Ammon's horn (tissue), 1 donor: ENCODE data around the gene SALL3.
A peak's percentile ranks its signal among the peaks of the same experiment; 100 is the strongest.

Experiments
- DNase-seq: peaks from one replicate; pipeline ENCODE4 v3.0.0-alpha.2; 2016; ENCODE audit warnings: low spot score

SALL3 gene

GRCh38 chr18:78980777-78981380, 1.3 kb downstream of the SALL3 start:
- DNase-seq, result no peak

DNA sequence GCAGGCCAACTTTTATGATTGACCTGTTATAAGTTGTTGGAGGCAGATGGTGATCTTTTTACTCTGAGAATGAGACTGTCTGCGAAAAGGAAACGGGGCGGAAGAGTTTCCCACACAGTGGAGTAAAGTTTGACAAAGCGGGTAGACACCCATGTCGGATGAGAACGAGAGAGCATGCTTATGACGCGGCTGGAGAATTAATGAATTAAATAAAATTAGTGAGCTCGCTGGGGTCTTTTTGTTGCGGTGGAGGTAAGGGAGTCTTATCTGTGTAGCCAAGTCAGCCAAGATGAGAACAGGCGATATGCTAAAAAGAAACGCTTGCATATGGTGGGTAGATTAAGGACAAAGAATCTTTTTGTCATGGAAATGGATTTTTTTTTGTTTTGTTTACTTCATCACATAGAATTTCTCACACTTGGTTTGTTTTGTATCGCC, 1.8 kb downstream of the SALL3 start:
- DNase-seq, result no peak

GRCh38 chr18:78981989-78982620, 2.5 kb downstream of the SALL3 start:
- DNase-seq, result no peak

DNA sequence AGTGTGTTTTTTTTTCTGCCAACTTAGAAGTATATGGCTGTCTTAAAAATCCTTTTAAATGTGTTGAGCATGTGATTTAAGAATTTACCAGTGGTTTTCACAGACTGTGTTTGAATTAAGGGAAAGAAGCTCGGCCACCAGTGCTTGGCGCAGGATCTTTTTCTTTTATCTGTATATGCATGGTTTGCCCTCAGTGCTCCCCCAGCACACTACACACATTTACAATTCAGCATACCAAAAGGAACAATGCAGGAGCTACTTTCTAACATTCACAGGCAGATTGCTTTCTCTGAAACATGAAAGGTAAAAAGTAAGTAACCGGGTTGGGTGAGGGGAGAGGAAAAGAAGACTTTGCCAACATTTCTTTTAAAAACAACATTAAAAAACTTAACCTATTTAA, 3.9 kb downstream of the SALL3 start:
- DNase-seq, result no peak

DNA sequence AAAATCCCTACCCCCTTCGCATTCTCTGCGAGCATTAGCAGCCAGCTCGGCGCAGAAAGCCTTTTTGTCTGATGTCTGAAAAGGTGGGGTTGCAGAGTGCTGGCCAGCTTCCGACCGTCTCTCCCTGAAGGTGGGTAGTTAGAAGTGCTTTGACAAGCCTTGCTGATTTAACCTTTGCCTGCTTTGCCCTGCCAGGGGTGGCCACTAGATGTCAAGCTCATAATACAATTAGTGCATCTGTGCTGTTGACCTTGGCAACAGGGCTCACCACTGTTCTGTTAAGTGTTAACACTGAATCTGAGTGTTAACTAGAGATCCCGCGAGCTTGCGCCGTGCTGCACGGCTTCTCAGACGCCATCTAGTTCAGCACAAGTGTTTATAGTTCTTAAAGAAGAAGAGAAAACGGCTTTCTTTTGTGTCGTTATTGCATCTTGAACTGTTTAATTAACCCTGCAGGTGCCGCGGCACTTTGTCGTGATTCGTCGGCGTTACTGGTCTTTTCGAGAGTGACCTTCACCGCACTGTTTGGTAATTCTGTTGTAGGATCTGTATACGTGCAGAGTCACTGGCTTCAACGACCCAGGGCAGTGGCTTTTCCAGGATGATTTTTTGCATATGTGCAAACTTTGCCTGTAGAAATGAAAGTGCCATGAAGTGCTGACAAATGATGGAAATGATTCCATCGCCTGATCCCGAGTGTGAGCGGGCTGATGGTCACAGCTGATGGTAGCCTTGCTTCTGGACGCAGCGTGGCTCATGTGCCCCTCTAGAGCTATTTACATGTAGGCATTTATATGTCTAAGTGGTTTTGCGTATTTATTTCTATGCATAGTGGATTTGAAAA, 5.5 kb downstream of the SALL3 start:
- peak; percentile 41 for DNase-seq

DNA sequence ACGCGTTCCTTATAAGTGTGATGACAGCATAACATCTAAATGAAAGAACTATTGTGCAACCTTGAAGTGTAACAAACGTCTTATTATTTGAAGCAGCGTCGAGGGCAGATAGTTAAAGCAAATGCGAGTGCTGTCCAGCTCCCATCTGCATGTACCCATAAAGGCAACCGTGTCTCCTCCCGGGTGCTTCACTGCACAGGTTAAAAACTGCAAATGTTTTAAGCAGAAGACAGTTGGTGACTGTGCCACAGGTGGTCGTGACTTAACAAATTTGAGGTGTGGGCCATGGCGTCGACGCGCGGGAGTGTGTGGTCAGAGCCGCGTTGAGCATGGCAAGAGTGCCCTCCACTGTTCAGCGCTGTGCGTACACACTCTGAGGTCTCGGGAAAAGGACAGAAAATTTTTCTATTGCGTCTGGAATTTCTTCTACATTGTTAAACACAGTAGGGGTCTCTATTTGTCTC, 6.4 kb downstream of the SALL3 start:
- peak; percentile 81 for DNase-seq

GRCh38 chr18:78991446-78991845, 11.8 kb downstream of the SALL3 start:
- no peak for DNase-seq

DNA sequence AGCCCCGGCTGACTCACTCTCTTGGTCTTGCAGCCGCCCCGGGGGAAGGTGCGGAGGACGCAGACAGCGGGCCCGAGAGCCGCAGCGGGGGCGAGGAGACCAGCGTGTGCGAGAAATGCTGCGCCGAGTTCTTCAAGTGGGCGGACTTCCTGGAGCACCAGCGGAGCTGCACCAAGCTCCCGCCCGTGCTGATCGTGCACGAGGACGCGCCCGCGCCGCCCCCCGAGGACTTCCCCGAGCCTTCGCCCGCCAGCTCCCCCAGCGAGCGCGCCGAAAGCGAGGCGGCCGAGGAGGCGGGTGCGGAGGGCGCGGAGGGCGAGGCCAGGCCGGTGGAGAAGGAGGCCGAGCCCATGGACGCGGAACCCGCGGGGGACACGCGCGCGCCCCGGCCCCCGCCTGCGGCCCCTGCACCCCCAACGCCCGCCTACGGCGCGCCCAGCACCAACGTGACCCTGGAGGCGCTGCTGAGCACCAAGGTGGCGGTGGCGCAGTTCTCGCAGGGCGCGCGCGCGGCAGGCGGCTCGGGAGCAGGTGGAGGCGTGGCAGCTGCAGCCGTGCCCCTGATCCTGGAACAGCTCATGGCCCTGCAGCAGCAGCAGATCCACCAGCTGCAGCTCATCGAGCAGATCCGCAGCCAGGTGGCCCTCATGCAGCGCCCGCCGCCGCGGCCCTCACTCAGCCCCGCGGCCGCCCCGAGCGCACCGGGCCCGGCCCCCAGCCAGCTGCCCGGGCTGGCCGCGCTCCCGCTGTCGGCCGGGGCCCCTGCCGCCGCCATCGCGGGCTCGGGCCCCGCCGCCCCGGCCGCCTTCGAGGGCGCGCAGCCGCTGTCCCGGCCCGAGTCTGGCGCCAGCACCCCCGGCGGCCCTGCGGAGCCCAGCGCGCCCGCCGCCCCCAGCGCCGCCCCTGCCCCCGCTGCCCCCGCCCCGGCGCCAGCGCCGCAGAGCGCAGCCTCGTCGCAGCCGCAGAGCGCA, 12.7 kb downstream of the SALL3 start:
- DNase-seq, result no peak

GRCh38 chr18:78993014-78993926, 13.7 kb downstream of the SALL3 start:
- no peak for DNase-seq

DNA sequence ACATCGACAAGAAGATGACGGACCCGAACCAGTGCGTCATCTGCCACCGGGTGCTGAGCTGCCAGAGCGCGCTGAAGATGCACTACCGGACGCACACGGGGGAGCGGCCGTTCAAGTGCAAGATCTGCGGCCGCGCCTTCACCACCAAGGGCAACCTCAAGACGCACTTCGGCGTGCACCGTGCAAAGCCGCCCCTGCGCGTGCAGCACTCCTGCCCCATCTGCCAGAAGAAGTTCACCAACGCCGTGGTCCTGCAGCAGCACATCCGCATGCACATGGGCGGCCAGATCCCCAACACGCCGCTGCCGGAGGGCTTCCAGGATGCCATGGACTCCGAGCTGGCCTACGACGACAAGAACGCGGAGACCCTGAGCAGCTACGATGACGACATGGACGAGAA, 14.4 kb downstream of the SALL3 start:
- DNase-seq, result no peak

- no peak for DNase-seq
These were observed 14.9 kb downstream of the SALL3 start for GRCh38 chr18:78994531-78994930.

DNA sequence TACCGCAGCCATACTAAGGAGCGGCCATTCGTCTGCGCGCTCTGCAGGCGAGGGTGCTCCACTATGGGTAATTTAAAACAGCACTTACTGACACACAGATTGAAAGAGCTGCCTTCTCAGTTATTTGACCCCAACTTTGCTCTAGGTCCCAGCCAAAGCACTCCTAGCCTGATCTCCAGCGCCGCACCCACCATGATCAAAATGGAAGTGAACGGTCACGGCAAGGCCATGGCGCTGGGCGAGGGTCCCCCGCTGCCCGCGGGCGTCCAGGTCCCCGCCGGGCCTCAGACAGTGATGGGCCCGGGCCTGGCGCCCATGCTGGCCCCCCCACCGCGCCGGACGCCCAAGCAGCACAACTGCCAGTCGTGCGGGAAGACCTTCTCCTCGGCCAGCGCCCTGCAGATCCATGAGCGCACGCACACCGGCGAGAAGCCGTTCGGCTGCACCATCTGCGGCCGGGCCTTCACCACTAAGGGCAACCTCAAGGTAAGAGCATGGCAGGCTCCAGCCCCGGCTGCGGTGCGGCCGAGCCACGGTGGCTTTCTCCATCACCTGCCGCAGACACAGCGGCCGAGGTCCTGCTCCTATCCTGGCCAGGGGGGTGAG, 15.5 kb downstream of the SALL3 start:
- DNase-seq, result no peak

DNA sequence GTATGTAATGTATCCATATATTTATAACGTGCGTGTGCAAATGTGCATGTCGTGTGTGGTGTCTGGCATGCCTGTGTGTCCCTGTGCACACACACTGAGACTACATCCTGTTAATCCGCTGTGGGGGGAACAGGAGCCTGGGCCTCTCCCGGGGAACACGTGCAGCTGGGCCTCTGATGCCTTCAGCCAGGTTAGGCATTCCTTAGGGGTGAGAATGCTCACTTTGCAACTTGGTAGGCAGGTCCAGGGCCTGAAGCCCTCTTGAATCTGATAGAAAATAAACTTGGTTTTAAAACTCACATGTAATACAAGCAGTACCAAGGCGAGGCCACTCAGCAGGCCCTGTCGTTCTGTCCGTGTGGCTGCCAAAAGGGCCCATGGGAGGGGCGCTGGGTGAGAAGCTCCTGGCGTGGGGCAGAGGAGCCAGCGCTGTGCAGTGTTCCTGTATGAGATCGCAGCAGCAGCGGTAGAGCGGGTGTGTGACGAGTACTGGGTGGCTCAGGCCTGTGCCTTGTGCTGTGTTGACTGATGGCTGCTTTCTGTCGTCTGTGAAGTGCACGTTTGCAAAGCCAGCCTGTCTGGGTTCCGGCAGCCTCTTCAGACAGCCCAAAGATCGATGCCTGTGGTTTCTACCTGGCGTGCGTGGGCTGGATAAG, 16.2 kb downstream of the SALL3 start:
- no peak for DNase-seq

GRCh38 chr18:78996741-78997490, 17.3 kb downstream of the SALL3 start:
- DNase-seq, result no peak

DNA sequence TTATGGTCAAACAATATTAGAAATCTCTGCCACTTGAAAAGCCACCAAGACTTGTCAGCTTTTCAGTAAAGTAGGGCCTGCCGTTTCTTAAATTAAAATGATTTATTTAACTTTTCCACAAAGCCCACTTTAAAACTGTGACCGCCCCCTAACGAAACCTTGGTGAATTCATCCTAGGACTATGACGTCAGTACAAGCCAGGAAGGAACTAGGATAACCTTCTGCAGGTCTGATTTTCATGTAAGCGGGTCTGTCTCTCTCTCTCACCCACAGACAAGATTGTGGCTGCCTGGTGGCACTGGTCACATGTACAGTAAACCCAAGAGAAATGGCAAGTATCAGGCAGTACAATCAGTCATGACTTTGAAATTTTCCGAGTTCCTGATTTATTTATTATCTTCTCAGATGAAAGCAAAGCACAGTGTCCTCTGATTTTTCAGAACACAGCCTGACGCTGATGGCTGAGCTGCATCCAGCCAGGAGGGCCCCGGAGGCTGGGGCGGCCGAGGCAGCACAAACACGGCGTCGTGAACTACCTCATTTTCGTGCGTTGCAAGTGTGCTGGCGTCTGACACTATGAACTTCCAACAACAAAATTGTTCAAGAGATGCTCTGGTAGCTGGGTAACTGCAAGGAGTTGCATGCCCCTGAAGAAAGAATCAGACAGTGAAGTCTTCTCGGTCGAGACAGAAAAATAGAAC, 18.9 kb downstream of the SALL3 start:
- DNase-seq, result no peak

DNA sequence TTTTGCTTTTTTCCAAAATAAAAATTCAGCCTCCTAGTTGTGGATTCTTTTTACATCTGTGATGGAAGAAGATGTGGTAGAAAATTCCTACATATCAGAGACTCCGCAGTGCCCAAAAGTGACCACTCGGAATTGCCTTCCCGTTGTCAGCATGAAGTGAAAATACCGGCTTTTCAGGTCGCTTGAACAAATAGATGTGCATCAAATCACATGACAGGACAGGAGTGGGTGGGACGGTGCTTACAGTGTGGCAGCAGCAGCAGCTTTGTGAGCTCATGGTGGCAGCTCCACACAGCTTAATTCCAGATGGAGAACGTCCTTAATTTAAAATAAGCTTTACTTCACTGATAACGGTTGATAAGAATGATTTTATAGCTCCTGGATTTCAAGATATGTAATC, 20.3 kb downstream of the SALL3 start:
- no peak for DNase-seq

DNA sequence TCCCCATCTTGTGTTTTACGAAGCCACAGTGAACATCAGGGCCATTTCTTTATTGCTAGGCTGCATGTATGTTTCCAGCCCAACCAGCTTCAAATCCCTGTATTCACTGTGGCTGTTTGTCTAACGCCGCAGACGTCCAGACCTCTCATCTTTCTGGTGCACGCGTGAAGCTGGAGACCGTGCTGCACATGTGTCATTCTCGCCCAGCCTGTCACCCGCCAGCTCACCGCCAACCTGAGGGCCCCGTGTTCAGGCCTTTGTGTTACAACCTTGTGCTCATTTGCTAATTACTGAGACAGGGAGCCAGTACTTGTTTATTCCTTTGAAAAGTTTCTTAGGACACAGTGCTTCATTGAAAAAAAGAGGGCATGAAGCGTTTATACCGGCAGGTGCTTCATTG, 21.4 kb downstream of the SALL3 start:
- no peak for DNase-seq

DNA sequence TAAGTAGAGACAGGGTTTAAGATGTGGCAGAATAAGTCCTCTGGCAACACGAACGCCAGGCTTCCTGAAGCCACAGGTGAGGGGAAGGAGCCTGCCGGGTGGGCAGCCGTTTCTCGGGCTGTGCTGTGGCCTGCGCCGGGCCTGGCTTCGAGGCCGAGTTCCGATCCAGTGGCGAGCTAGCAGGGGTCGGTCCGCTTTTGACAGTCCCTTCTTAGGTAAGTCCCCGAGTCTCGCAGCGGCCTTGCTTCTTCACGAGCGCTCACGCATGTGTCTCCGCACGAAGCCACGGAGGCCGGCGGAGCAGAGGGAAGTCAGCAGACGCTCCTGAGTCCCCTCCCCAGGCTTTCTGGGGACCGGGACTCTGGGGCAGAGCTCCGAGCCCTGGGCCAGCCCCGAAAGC, 26.0 kb downstream of the SALL3 start:
- DNase-seq, result no peak
